H1 (cell line): Measurements from ENCODE around the gene COX6A2. TPM values are rescaled to one million over a fixed set of nuclear protein-coding genes. Genes with fewer than 3 reads are reported as not detected.

Source experiments
- CTCF ChIA-PET: fragments of 300-600 bp; sonication (Branson Sonifier 250); formaldehyde crosslinking; loops from one replicate; lab custom pipeline; 2021; ENCODE audit not compliant: partially characterized antibody; lab: Charles Lee
- POLR2A ChIA-PET: fragments of 300-600 bp; sonication (Branson Sonifier 250); formaldehyde crosslinking; loops from one replicate; lab custom pipeline; 2021; ENCODE audit warnings: inconsistent platforms; ENCODE audit not compliant: partially characterized antibody; lab: Charles Lee
- DNase-seq, 2 experiments: peaks; one replicate each; pipeline versions ENCODE4 v3.0.0 to v3.0.0-alpha.2; 2010 to 2022; ENCODE audit warnings: low spot score in 2 of 2, low read depth in 1 of 2, mixed read lengths in 1 of 2
- FAIRE-seq: peaks from 2 replicates; lab custom pipeline; 2011; peaks lifted over from hg19 to GRCh38; lab: Jason Lieb, UNC
- H2AFZ ChIP-seq: 2 replicates; pipeline ENCODE4 v1.8.1; 2012; ENCODE audit warnings: low read length, inconsistent platforms
- H2AK5ac ChIP-seq: 2 replicates; pipeline ENCODE4 v1.6.1; 2013; ENCODE audit warnings: low read depth, low read length
- H2BK120ac ChIP-seq: replicated peaks from 2 replicates; pipeline ENCODE3; 2013; ENCODE audit warnings: low read depth, low read length, inconsistent platforms
- H2BK12ac ChIP-seq: 2 replicates; pipeline ENCODE4 v1.6.1; 2013; ENCODE audit warnings: low read depth, low read length
- H2BK15ac ChIP-seq: 2 replicates; pipeline ENCODE4 v1.6.1; 2013; ENCODE audit warnings: low read length
- H2BK20ac ChIP-seq: 2 replicates; pipeline ENCODE4 v1.6.1; 2013; ENCODE audit warnings: low read length
- H2BK5ac ChIP-seq: 2 replicates; pipeline ENCODE4 v1.6.1; 2013; ENCODE audit warnings: low read depth, low read length
- H3K14ac ChIP-seq: 2 replicates; pipeline ENCODE4 v1.6.1; 2013; ENCODE audit warnings: inconsistent platforms; ENCODE audit not compliant: insufficient read length
- H3K18ac ChIP-seq: 2 replicates; pipeline ENCODE4 v1.6.1; 2013; ENCODE audit warnings: low read length; ENCODE audit errors: extremely low read depth
- H3K23ac ChIP-seq: 2 replicates; pipeline ENCODE4 v1.6.1; 2013; ENCODE audit warnings: inconsistent platforms; ENCODE audit not compliant: insufficient read length
- H3K23me2 ChIP-seq: 2 replicates; pipeline ENCODE4 v1.6.1; 2013; ENCODE audit warnings: low read depth, low read length
- H3K27ac ChIP-seq: 2 replicates; pipeline ENCODE4 v1.6.1; 2011; ENCODE audit warnings: low read depth, low read length, inconsistent platforms
- H3K27me3 ChIP-seq, 4 experiments: replicated peaks in 1 of 4; 1 replicate in 1 of 4; 2 replicates in 3 of 4; pipeline versions ENCODE4 v1.6.1 to v1.8.1; 2011 to 2013; ENCODE audit warnings: low read length in 3 of 4, mild to moderate bottlenecking in 3 of 4, inconsistent platforms in 2 of 4, mixed read lengths in 2 of 4, moderate library complexity in 1 of 4; ENCODE audit not compliant: control insufficient read depth in 3 of 4, insufficient read depth in 3 of 4; ENCODE audit errors: extremely low read depth in 1 of 4
- H3K36me3 ChIP-seq, 4 experiments: 2 replicates each; pipeline versions ENCODE4 v1.6.1 to v1.8.1; 2011 to 2013; ENCODE audit warnings: mild to moderate bottlenecking in 4 of 4, low read length in 3 of 4, moderate library complexity in 2 of 4, control low read depth in 1 of 4, inconsistent platforms in 1 of 4; ENCODE audit not compliant: insufficient read depth in 4 of 4, control insufficient read depth in 2 of 4
- H3K4ac ChIP-seq: replicated peaks from 2 replicates; pipeline ENCODE3; 2013; ENCODE audit warnings: low read length, low read depth, mixed read lengths, inconsistent platforms; ENCODE audit not compliant: insufficient read length
- H3K4me1 ChIP-seq, 4 experiments: replicated peaks in 1 of 4; 1 replicate in 1 of 4; 2 replicates in 3 of 4; pipeline versions ENCODE4 v1.6.1 to v1.8.1; 2011 to 2013; ENCODE audit warnings: low read length in 3 of 4, inconsistent platforms in 2 of 4, mixed read lengths in 1 of 4; ENCODE audit not compliant: insufficient read depth in 4 of 4, control insufficient read depth in 3 of 4
- H3K4me2 ChIP-seq, 2 experiments: 2 replicates each; pipeline versions ENCODE4 v1.6.1 to v1.8.1; 2011 to 2013; ENCODE audit warnings: low read depth in 2 of 2, low read length in 2 of 2, control low read depth in 1 of 2, inconsistent platforms in 1 of 2, mild to moderate bottlenecking in 1 of 2; ENCODE audit not compliant: insufficient read depth in 1 of 2
- H3K4me3 ChIP-seq, 4 experiments: fragments of 200-600, 300-600 bp in 1 of 4; sonication (generic), shearing (Covaris generic), sonication (Bioruptor Twin) in 1 of 4; 2 replicates each; pipeline versions ENCODE4 v1.5.1 to v1.8.1; 2011 to 2016; ENCODE audit warnings: low read length in 4 of 4, low read depth in 3 of 4, control low read depth in 2 of 4, inconsistent platforms in 2 of 4, mild to moderate bottlenecking in 2 of 4, mixed read lengths in 1 of 4, moderate library complexity in 1 of 4; ENCODE audit not compliant: insufficient read depth in 2 of 4; ENCODE audit errors: extremely low read depth in 1 of 4
- H3K56ac ChIP-seq: replicated peaks from 2 replicates; pipeline ENCODE3; 2013; ENCODE audit warnings: low read depth, mild to moderate bottlenecking, mixed read lengths, low read length, inconsistent platforms; ENCODE audit not compliant: insufficient read length
- H3K79me1 ChIP-seq: 2 replicates; pipeline ENCODE4 v1.6.1; 2013; ENCODE audit warnings: low read depth, low read length, control low read depth
- H3K79me2 ChIP-seq, 2 experiments: 2 replicates each; pipeline versions ENCODE4 v1.6.1 to v1.8.1; 2012 to 2013; ENCODE audit warnings: low read length in 2 of 2, mild to moderate bottlenecking in 2 of 2, inconsistent platforms in 1 of 2; ENCODE audit not compliant: insufficient read depth in 2 of 2, control insufficient read depth in 1 of 2
- H3K9ac ChIP-seq, 4 experiments: replicated peaks in 1 of 4; 1 replicate in 1 of 4; 2 replicates in 3 of 4; pipeline versions ENCODE4 v1.6.1 to v1.8.1; 2011 to 2013; ENCODE audit warnings: low read depth in 3 of 4, low read length in 3 of 4, control low read depth in 2 of 4, mild to moderate bottlenecking in 2 of 4, moderate library complexity in 2 of 4, inconsistent platforms in 1 of 4; ENCODE audit errors: extremely low read depth in 1 of 4
- H3K9me3 ChIP-seq, 2 experiments: 2 replicates each; pipeline versions ENCODE4 v1.6.1 to v1.8.1; 2012 to 2013; ENCODE audit warnings: mild to moderate bottlenecking in 2 of 2, moderate library complexity in 2 of 2, control low read depth in 1 of 2, inconsistent platforms in 1 of 2, low read depth in 1 of 2, low read length in 1 of 2, mixed read lengths in 1 of 2; ENCODE audit not compliant: insufficient read depth in 2 of 2
- H4K20me1 ChIP-seq, 2 experiments: replicated peaks in 1 of 2; 2 replicates each; pipeline versions ENCODE3 to v1.8.1; 2011 to 2013; ENCODE audit warnings: inconsistent platforms in 2 of 2, low read length in 2 of 2, mild to moderate bottlenecking in 1 of 2; ENCODE audit not compliant: insufficient read depth in 2 of 2, control insufficient read depth in 1 of 2
- H4K5ac ChIP-seq: 2 replicates; pipeline ENCODE4 v1.6.1; 2013; ENCODE audit warnings: low read length, low read depth, mixed read lengths, inconsistent platforms; ENCODE audit not compliant: insufficient read length
- H4K8ac ChIP-seq: 2 replicates; pipeline ENCODE4 v1.8.0; 2013; ENCODE audit warnings: mild to moderate bottlenecking, moderate library complexity, low read length, inconsistent platforms; ENCODE audit not compliant: insufficient read depth; ENCODE audit errors: extremely low read depth
- H4K91ac ChIP-seq: replicated peaks from 2 replicates; pipeline ENCODE3; 2013; ENCODE audit warnings: low read length, mixed read lengths, inconsistent platforms; ENCODE audit not compliant: insufficient read length
- BCL11A ChIP-seq, 2 experiments: IDR thresholded peaks; one replicate each; pipeline ENCODE4 v1.6.1; 2011; ENCODE audit warnings: low read depth in 2 of 2, low read length in 2 of 2, mild to moderate bottlenecking in 2 of 2
- CEBPB ChIP-seq: IDR thresholded peaks from 2 replicates; pipeline ENCODE4 v1.6.1; 2012; ENCODE audit warnings: low read depth, low read length
- EGR1 ChIP-seq: IDR thresholded peaks from 2 replicates; pipeline ENCODE4 v1.6.1; 2011; ENCODE audit warnings: low read depth, low read length, borderline replicate concordance
- FOSL1 ChIP-seq: IDR thresholded peaks from 2 replicates; pipeline ENCODE4 v1.6.1; 2011; ENCODE audit warnings: mild to moderate bottlenecking, low read depth, low read length, moderate library complexity; ENCODE audit not compliant: insufficient read depth
- MAFK ChIP-seq: IDR thresholded peaks from 2 replicates; pipeline ENCODE4 v1.6.1; 2012; ENCODE audit warnings: low read depth, mild to moderate bottlenecking, improper control_type of control experiment, low read length
- POLR2AphosphoS5 ChIP-seq: IDR thresholded peaks from 2 replicates; pipeline ENCODE4 v1.6.1; 2011; ENCODE audit warnings: low read depth, low read length
- RBBP5 ChIP-seq: IDR thresholded peaks from 2 replicates; pipeline ENCODE4 v1.7.1; 2012; ENCODE audit warnings: low read depth, mild to moderate bottlenecking, inconsistent platforms, low read length, moderate library complexity, borderline replicate concordance
- SP2 ChIP-seq: IDR thresholded peaks from 2 replicates; pipeline ENCODE4 v1.6.1; 2012; ENCODE audit warnings: mild to moderate bottlenecking, low read length, inconsistent platforms
- SP4 ChIP-seq: IDR thresholded peaks from 2 replicates; pipeline ENCODE4 v1.6.1; 2012; ENCODE audit warnings: low read length, inconsistent platforms
- YY1 ChIP-seq: IDR thresholded peaks from 2 replicates; pipeline ENCODE4 v1.6.1; 2011; ENCODE audit warnings: low read depth, mild to moderate bottlenecking, low read length
- WGBS, 2 experiments: shearing (Covaris generic) in 1 of 2; methylation state at CpG; one replicate each; pipeline versions ENCODE4 v1.1.6 to v1.1.7; 2013 to 2015; ENCODE audit warnings: low lambda C conversion rate in 2 of 2, mixed read lengths in 2 of 2, inconsistent platforms in 1 of 2, low coverage in 1 of 2, missing lambda C conversion rate in 1 of 2; ENCODE audit not compliant: insufficient replicate concordance in 2 of 2, insufficient coverage in 1 of 2, insufficient read length in 1 of 2; ENCODE audit errors: extremely low coverage in 1 of 2, missing lambda C conversion rate in 1 of 2; 5-methylcytosine and 5-hydroxymethylcytosine counted together
- polyA plus RNA-seq, 7 experiments: library from polyadenylated mRNA; depleted of rRNA in 3 of 7; stranded (reverse) in 5 of 7; unstranded in 2 of 7; fragments of >200 nt in 5 of 7; fragments of 200-250 nt in 2 of 7; gene quantifications; 1 replicate in 5 of 7; 2 replicates in 1 of 7; 4 replicates in 1 of 7; pipeline versions ENCODE4 v1.2.1 to v1.2.3, GENCODE V29; 2011 to 2013; ENCODE audit warnings: missing spikeins in 2 of 7, mixed read lengths in 2 of 7
- total RNA-seq: library from RNA; stranded (reverse); fragmentation: NEBNext Ultra II Directional; extraction: Animal tissue kit (Norgen Biotek cat#: 25700); gene quantifications from 2 replicates; pipeline ENCODE4 v1.2.1, GENCODE V29; 2021
- TF ChIP-seq, protein P1 (sequence below): IDR thresholded peaks from 2 replicates; pipeline ENCODE4 v1.6.1; 2012; ENCODE audit warnings: low read length, inconsistent platforms
- TF ChIP-seq, protein P2 (sequence below): IDR thresholded peaks from 2 replicates; pipeline ENCODE4 v1.6.1; 2012; ENCODE audit warnings: inconsistent platforms

COX6A2 gene
- total and polyA plus RNA-seq, 2 of the 8 experiments (the other 6 are each of a cell fraction or from before 2014, with no cell fraction given): 0.79 TPM; not detected in 1

DNA sequence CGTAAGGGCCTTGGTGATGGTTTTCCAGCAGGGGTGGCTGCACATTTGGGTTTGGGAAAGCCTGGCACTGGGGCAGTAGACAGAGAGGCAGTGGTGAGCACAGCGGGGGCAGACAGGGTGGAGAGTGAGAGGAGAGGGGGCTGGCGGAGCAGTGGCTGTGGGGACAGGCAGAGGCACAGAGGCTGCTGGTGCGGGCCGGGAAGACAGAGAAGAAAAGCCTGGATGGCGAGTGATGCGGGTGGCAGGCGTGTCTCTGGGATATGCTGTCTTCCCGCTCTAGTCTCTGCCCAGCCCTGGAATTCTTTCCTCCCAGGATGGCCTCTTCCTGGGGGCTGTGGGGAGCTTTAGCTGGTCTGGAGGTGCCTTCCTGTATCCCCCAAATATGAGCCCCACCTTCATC is 18.1 kb downstream of the COX6A2 start:
- H3K23me2 ChIP-seq: peaks cover 2% of the 10 kb centered on the region; the same call in 1 of the 2 replicates
- H3K4me2 ChIP-seq: no peak overlapping the region
- no peak overlapping the region for H2AFZ ChIP-seq
- H3K9me3 ChIP-seq: no peaks in the 10 kb centered on the region
- H4K8ac ChIP-seq: no peak overlapping the region; the same call in 1 of the 2 replicates
- H3K4ac ChIP-seq: no peak overlapping the region
- CTCF ChIA-PET: no interaction called here
- H3K36me3 ChIP-seq: no peaks in the 10 kb centered on the region
- no peak overlapping the region for H3K56ac ChIP-seq
- no peaks in the 10 kb centered on the region for H3K27me3 ChIP-seq
- H2BK5ac ChIP-seq: no peak overlapping the region
- H4K5ac ChIP-seq: no peak overlapping the region
- no peak overlapping the region for H3K27ac ChIP-seq
- H4K91ac ChIP-seq: no peak overlapping the region
- no peak overlapping the region for H3K14ac ChIP-seq
- H2BK12ac ChIP-seq: no peak overlapping the region
- no peak for TF ChIP-seq YY1
- TF ChIP-seq SP2: no peak
- no peak for TF ChIP-seq POLR2AphosphoS5
- TF ChIP-seq EGR1: no peak
- no peak for TF ChIP-seq BCL11A (IDR thresholded peaks at IDR 0.05; ENCODE audit: low read depth in 2 of 2, low read length in 2 of 2)
- TF ChIP-seq, protein P1, sequence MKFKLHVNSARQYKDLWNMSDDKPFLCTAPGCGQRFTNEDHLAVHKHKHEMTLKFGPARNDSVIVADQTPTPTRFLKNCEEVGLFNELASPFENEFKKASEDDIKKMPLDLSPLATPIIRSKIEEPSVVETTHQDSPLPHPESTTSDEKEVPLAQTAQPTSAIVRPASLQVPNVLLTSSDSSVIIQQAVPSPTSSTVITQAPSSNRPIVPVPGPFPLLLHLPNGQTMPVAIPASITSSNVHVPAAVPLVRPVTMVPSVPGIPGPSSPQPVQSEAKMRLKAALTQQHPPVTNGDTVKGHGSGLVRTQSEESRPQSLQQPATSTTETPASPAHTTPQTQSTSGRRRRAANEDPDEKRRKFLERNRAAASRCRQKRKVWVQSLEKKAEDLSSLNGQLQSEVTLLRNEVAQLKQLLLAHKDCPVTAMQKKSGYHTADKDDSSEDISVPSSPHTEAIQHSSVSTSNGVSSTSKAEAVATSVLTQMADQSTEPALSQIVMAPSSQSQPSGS: no peak
- no peak for TF ChIP-seq SP4
- TF ChIP-seq, protein P2, sequence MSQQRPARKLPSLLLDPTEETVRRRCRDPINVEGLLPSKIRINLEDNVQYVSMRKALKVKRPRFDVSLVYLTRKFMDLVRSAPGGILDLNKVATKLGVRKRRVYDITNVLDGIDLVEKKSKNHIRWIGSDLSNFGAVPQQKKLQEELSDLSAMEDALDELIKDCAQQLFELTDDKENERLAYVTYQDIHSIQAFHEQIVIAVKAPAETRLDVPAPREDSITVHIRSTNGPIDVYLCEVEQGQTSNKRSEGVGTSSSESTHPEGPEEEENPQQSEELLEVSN: no peak
- TF ChIP-seq CEBPB: no peak
- TF ChIP-seq FOSL1: no peak
- no peak for TF ChIP-seq RBBP5
- TF ChIP-seq MAFK: no peak
- no peaks in the 10 kb centered on the region for H3K79me2 ChIP-seq
- H2AK5ac ChIP-seq: no peak overlapping the region
- DNase-seq (no peak), FAIRE-seq (no peak)
- no peak overlapping the region for H2BK120ac ChIP-seq
- no peak overlapping the region for H3K18ac ChIP-seq
- no peak overlapping the region for H3K23ac ChIP-seq
- no peak overlapping the region for H2BK20ac ChIP-seq
- H3K4me1 ChIP-seq: no peaks in the 10 kb centered on the region
- H4K20me1 ChIP-seq: no peaks in the 10 kb centered on the region
- no peak overlapping the region for H3K9ac ChIP-seq
- H3K79me1 ChIP-seq: no peaks in the 10 kb centered on the region
- H3K4me3 ChIP-seq: no peak overlapping the region
- no peak overlapping the region for H2BK15ac ChIP-seq
- 93% methylated on average over 9 of the region's 9 CpGs; no CpG with 5 or more reads in 1 of the 2 experiments for WGBS, 2 experiments
- POLR2A ChIA-PET: no interaction called here
